Transverse colon (tissue), 3 donors: ENCODE measurements around the gene KANK2.

Experiments used
- CTCF ChIP-seq, 5 experiments: fragments of 200-600 bp in 3 of 5; fragments of 450-650 bp in 2 of 5; sonication (generic) in 3 of 5; IDR thresholded peaks; 1 replicate in 2 of 5; 2 replicates in 3 of 5; pipeline ENCODE4 v1.5.1; 2016 to 2017; ENCODE audit warnings: antibody characterized with exemption in 5 of 5, inconsistent platforms in 3 of 5, mild to moderate bottlenecking in 2 of 5, moderate library complexity in 1 of 5
- POLR2A ChIP-seq: fragments of 450-650 bp; IDR thresholded peaks from one replicate; pipeline ENCODE4 v1.6.1; 2016; ENCODE audit warnings: antibody characterized with exemption, mild to moderate bottlenecking, moderate library complexity

- no peak for TF ChIP-seq CTCF (IDR thresholded peaks at IDR 0.05)
- TF ChIP-seq POLR2A: no peak
These were observed 35.7 kb upstream of the KANK2 start for GRCh38 chr19:11233073-11233472.
